ENCODE measurements around the gene OR5H1. TPM values are rescaled to one million over a fixed set of nuclear protein-coding genes. Genes with fewer than 3 reads are reported as not detected.
"Not testable (repeated sequence)": the region's sequence is repeated elsewhere in the genome, so short reads cannot be mapped to it uniquely, and the experiment has no call there.

OR5H1 gene
- total RNA-seq, 4 donors from 2014 or later, result not detected

DNA sequence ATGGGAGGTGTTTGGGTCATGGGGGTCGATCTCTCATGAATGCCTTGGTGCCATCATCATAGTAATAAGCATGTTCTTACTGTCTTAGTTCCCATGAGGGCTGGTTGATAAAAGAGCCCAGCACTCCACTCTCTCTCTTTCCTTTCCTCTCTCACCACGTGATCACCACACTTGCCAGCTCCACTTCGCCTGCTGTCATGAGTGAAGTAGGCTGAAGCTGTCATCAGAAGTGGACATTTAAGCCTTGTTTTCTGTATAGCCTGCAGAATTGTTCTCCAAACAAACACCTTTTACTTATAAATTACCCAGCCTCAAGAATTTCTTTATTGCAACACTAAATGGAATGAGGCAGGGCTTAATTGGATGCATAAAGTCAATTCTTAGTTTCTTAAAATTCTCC, 6.1 kb downstream of the OR5H1 start:
- Histone ChIP-seq H3K4me1 (no peaks in the 10 kb centered on the region), H3K36me3 (no peaks in the 10 kb centered on the region), H3K9me3 (no peaks in the 10 kb centered on the region), H3K27me3 (no peaks in the 10 kb centered on the region), H3K4me3 (no peak overlapping the region), H3K27ac (no peak overlapping the region)
- no peak for ATAC-seq
- no peak for TF ChIP-seq EP300 (IDR thresholded peaks at IDR 0.05)
- TF ChIP-seq POLR2A (IDR thresholded peaks at IDR 0.05), result no peak
- TF ChIP-seq, protein P1, sequence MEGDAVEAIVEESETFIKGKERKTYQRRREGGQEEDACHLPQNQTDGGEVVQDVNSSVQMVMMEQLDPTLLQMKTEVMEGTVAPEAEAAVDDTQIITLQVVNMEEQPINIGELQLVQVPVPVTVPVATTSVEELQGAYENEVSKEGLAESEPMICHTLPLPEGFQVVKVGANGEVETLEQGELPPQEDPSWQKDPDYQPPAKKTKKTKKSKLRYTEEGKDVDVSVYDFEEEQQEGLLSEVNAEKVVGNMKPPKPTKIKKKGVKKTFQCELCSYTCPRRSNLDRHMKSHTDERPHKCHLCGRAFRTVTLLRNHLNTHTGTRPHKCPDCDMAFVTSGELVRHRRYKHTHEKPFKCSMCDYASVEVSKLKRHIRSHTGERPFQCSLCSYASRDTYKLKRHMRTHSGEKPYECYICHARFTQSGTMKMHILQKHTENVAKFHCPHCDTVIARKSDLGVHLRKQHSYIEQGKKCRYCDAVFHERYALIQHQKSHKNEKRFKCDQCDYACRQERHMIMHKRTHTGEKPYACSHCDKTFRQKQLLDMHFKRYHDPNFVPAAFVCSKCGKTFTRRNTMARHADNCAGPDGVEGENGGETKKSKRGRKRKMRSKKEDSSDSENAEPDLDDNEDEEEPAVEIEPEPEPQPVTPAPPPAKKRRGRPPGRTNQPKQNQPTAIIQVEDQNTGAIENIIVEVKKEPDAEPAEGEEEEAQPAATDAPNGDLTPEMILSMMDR (IDR thresholded peaks at IDR 0.05), result no peak
- TF ChIP-seq POLR2AphosphoS5 (IDR thresholded peaks at IDR 0.05), result no peak
- WGBS, 2 donors (ENCODE audit: low coverage in 1 of 2), result 63 to 71% methylated on average over 2 to 3 of the region's 3 CpGs

- not testable (repeated sequence) for H3K4me3 ChIP-seq, H3K9me3 ChIP-seq, ATAC-seq, H3K4me1 ChIP-seq, H3K27ac ChIP-seq, H3K36me3 ChIP-seq, H3K27me3 ChIP-seq
- 79 to 86% methylated on average over 19 to 23 of the region's 23 CpGs for WGBS, 2 donors (ENCODE audit: low coverage in 1 of 2)
Observed at GRCh38 chr3:98137826-98138557, 7.5 kb downstream of the OR5H1 start.

- ATAC-seq, result no peak
- H3K27me3 ChIP-seq, result no peaks in the 10 kb centered on the region
- H3K4me1 ChIP-seq, result no peaks in the 10 kb centered on the region
- H3K9me3 ChIP-seq, result no peaks in the 10 kb centered on the region
- no peak overlapping the region for H3K4me3 ChIP-seq
- no peaks in the 10 kb centered on the region for H3K36me3 ChIP-seq
- TF ChIP-seq, protein P1 (IDR thresholded peaks at IDR 0.05), result no peak
- TF ChIP-seq EP300 (IDR thresholded peaks at IDR 0.05), result no peak
- TF ChIP-seq POLR2AphosphoS5 (IDR thresholded peaks at IDR 0.05), result no peak
- TF ChIP-seq POLR2A (IDR thresholded peaks at IDR 0.05), result no peak
- no peak overlapping the region for H3K27ac ChIP-seq
Observed at GRCh38 chr3:98140531-98140930, 10.0 kb downstream of the OR5H1 start.

- no peak within 1 kb of the TSS for H3K4me3 ChIP-seq
- 65 to 73% methylated on average over 1 of the region's 1 CpG for WGBS, 2 donors (ENCODE audit: low coverage in 1 of 2)
Observed at GRCh38 chr3:98147179-98147578, 16.7 kb downstream of the OR5H1 start, which contains the start of gene OR5H14. Gene OR5H14 (plus strand): TSS chr3:98147479. CDS start chr3:98149386, 1,907 bp downstream.

GRCh38 chr3:98148751-98149150, 18.2 kb downstream of the OR5H1 start:
- no peak overlapping the region for H3K27ac ChIP-seq
- H3K4me1 ChIP-seq, result no peaks in the 10 kb centered on the region
- no peak for ATAC-seq
- H3K9me3 ChIP-seq, result no peaks in the 10 kb centered on the region
- 66 to 70% methylated on average over 3 of the region's 3 CpGs for WGBS, 2 donors (ENCODE audit: low coverage in 1 of 2)
- H3K4me3 ChIP-seq, result no peak overlapping the region
- no peaks in the 10 kb centered on the region for H3K27me3 ChIP-seq
- no peaks in the 10 kb centered on the region for H3K36me3 ChIP-seq
- TF ChIP-seq POLR2AphosphoS5 (IDR thresholded peaks at IDR 0.05) (no peak), EP300 (IDR thresholded peaks at IDR 0.05) (no peak), POLR2A (IDR thresholded peaks at IDR 0.05) (no peak)
- TF ChIP-seq, protein P1 (IDR thresholded peaks at IDR 0.05), result no peak

More at GRCh38 chr3:98147179-98147578, 16.7 kb downstream of the OR5H1 start, which contains the start of gene OR5H14:
- Histone ChIP-seq H3K27me3 (no peaks in the 10 kb centered on the region), H3K9me3 (no peaks in the 10 kb centered on the region), H3K36me3 (no peaks in the 10 kb centered on the region), H3K4me1 (no peaks in the 10 kb centered on the region), H3K27ac (no peak within 1 kb of the TSS)
- no peak for ATAC-seq
- TF ChIP-seq EP300 (IDR thresholded peaks at IDR 0.05) (no peak), POLR2AphosphoS5 (IDR thresholded peaks at IDR 0.05) (no peak), POLR2A (IDR thresholded peaks at IDR 0.05) (no peak)
- TF ChIP-seq, protein P1 (IDR thresholded peaks at IDR 0.05), result no peak

DNA sequence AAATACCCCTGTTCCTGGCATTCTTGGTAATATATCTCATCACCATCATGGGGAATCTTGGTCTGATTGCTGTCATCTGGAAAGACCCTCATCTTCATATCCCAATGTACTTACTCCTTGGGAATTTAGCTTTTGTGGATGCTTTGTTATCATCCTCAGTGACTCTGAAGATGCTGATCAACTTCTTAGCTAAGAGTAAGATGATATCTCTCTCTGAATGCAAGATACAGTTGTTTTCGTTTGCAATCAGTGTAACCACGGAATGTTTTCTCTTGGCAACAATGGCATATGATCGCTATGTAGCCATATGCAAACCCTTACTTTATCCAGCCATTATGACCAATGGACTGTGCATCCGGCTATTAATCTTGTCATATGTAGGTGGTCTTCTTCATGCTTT, 18.9 kb downstream of the OR5H1 start:
- 79 to 95% methylated on average over 4 of the region's 4 CpGs for WGBS, 2 donors (ENCODE audit: low coverage in 1 of 2)
- not testable (repeated sequence) for H3K27me3 ChIP-seq, H3K9me3 ChIP-seq, H3K27ac ChIP-seq, H3K36me3 ChIP-seq, ATAC-seq, H3K4me3 ChIP-seq, H3K4me1 ChIP-seq
